Effector memory CD4-positive, alpha-beta T cell (primary cell): ENCODE measurements around the gene CLEC4E.
"Not testable (repeated sequence)": the region's sequence is repeated elsewhere in the genome, so short reads cannot be mapped to it uniquely, and the experiment has no call there.

Source experiments
- DNase-seq, 3 donors: peaks; one replicate each; pipeline ENCODE4 v3.0.0-alpha.2; 2020
- H3K27ac ChIP-seq: 2 replicates; pipeline ENCODE4 v1.7.0; 2013; ENCODE audit warnings: mild to moderate bottlenecking, low read length, moderate library complexity; ENCODE audit not compliant: insufficient read depth, poor library complexity, severe bottlenecking
- H3K27me3 ChIP-seq: replicated peaks from 2 replicates; pipeline ENCODE4 v1.7.0; 2013; ENCODE audit warnings: mild to moderate bottlenecking, low read length; ENCODE audit not compliant: insufficient read depth, control insufficient read depth, poor library complexity, severe bottlenecking
- H3K36me3 ChIP-seq: 2 replicates; pipeline ENCODE4 v1.7.0; 2013; ENCODE audit warnings: mild to moderate bottlenecking, low read length, moderate library complexity; ENCODE audit not compliant: control insufficient read depth, insufficient read depth
- H3K4me1 ChIP-seq: 2 replicates; pipeline ENCODE4 v1.7.0; 2013; ENCODE audit warnings: low read length, mild to moderate bottlenecking; ENCODE audit not compliant: control insufficient read depth, insufficient read depth, poor library complexity, severe bottlenecking
- H3K4me3 ChIP-seq: 2 replicates; pipeline ENCODE4 v1.7.0; 2013; ENCODE audit warnings: low read length, low read depth, mild to moderate bottlenecking; ENCODE audit not compliant: insufficient read depth, poor library complexity, severe bottlenecking
- H3K9me3 ChIP-seq: 2 replicates; pipeline ENCODE4 v1.7.0; 2013; ENCODE audit warnings: mild to moderate bottlenecking, low read length, moderate library complexity; ENCODE audit not compliant: control insufficient read depth

Gene CLEC4E

GRCh38 chr12:8546591-8546990 is 5.9 kb upstream of the CLEC4E start:
- no peaks in the 10 kb centered on the region for H3K27me3 ChIP-seq
- H3K4me3 ChIP-seq, result no peak overlapping the region
- H3K9me3 ChIP-seq, result no peaks in the 10 kb centered on the region
- no peak for DNase-seq
- H3K4me1 ChIP-seq, result no peaks in the 10 kb centered on the region
- H3K36me3 ChIP-seq, result no peaks in the 10 kb centered on the region
- H3K27ac ChIP-seq, result no peak overlapping the region

DNA sequence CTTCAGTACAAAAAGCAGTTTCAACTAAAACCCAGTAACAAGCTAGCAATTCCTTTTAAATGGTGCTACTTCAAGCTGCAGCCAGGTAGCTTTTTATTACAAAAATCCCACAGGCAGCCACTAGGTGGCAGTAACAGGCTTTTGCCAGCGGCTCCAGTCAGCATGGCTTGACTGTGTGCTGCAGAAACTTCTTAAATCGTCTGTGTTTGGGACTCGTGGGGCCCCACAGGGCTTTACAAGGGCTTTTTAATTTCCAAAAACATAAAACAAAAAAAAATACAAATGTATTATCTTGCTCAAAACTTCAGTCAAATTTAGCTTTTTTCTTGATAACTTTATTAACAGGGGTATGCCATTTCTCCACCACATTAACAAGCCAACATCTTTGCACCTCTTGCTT is 3.6 kb upstream of the CLEC4E start:
- H3K27ac ChIP-seq, result no peak overlapping the region
- no peak overlapping the region for H3K4me3 ChIP-seq
- H3K9me3 ChIP-seq, result no peaks in the 10 kb centered on the region
- H3K4me1 ChIP-seq, result no peaks in the 10 kb centered on the region
- H3K36me3 ChIP-seq, result no peaks in the 10 kb centered on the region
- no peaks in the 10 kb centered on the region for H3K27me3 ChIP-seq
- peak; percentile 36 to 54 (median 37) for DNase-seq

- H3K9me3 ChIP-seq, result no peaks in the 10 kb centered on the region
- no peaks in the 10 kb centered on the region for H3K4me1 ChIP-seq
- DNase-seq, result no peak
- H3K36me3 ChIP-seq, result no peaks in the 10 kb centered on the region
- no peak overlapping the region for H3K4me3 ChIP-seq
- no peaks in the 10 kb centered on the region for H3K27me3 ChIP-seq
- H3K27ac ChIP-seq, result no peak overlapping the region
Observed at GRCh38 chr12:8541562-8541961, 857 bp upstream of the CLEC4E start.

- H3K27ac ChIP-seq, H3K4me1 ChIP-seq, H3K9me3 ChIP-seq, DNase-seq, H3K27me3 ChIP-seq, H3K36me3 ChIP-seq, H3K4me3 ChIP-seq: not testable (repeated sequence)
Observed at GRCh38 chr12:8537820-8538219, 2.9 kb downstream of the CLEC4E start.

DNA sequence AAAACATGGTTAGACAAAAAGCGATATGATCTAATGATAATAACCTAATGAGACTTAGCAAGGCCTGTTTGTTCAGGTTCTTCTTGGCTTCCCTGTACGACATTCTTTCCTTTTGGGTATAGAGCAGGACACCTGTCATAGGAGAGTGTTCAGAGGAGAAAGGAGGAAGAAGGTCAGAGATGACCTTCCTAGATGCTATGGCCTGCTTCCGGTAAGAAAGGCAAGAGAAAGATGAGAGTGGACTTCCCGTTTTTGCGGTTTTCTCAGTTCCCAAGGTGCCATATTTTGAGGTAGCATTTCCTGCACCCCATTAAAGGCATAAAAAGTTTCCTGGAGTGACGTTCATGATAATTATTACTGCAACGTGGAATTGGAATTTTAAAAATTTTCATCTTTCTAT is 8.7 kb downstream of the CLEC4E start:
- DNase-seq, result no peak
- no peaks in the 10 kb centered on the region for H3K9me3 ChIP-seq
- H3K4me3 ChIP-seq, result no peak overlapping the region
- no peaks in the 10 kb centered on the region for H3K27me3 ChIP-seq
- no peak overlapping the region for H3K27ac ChIP-seq
- H3K36me3 ChIP-seq, result no peaks in the 10 kb centered on the region
- H3K4me1 ChIP-seq, result no peaks in the 10 kb centered on the region

DNA sequence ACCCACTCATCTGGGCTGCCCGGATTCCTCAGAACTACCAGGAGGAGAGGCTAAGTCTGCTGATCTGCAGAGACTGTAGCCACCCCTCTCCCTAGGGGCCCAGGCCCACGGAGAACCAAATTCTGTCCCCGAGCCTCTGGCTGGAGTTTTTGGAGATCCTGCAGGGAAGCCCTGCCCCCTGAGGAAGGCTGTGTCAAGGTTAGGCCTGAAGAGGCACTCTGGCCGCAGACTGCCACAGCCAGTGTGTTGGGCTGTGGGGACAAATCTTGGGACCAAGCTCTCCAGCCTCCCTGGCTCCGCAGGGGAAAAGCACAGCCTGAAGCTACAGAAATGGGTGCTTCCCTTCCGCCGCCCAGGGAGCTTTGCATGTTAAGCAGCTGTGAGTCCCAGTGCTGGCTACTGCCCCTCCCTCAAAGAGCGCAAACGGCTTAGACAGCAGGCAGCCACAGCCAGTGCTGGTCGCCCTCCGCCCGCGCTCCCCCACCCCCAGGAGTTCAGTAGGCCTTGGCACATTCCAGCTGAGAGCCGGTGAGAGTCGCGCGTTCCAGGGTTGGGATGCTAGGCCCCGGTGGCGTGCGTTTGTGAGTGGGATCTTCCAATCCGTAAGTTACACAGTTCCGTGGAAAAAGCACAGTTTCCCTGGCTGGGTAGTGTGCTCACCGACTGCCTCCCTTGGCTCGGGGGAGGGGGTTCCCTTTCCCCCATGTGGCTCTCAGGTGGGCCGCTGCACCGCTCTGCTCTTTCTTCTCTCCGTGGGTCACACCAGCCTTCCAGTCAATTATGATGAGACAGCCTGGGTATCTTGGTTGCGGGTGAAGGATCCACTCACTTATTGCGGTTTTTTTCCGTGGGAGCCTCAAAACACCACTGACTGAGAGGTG is 13.2 kb downstream of the CLEC4E start:
- no peaks in the 10 kb centered on the region for H3K36me3 ChIP-seq
- no peaks in the 10 kb centered on the region for H3K27me3 ChIP-seq
- H3K27ac ChIP-seq, result no peak overlapping the region
- DNase-seq, result no peak
- no peaks in the 10 kb centered on the region for H3K4me1 ChIP-seq
- no peaks in the 10 kb centered on the region for H3K9me3 ChIP-seq
- no peak overlapping the region for H3K4me3 ChIP-seq

- Histone ChIP-seq H3K9me3 (no peaks in the 10 kb centered on the region), H3K27me3 (no peaks in the 10 kb centered on the region), H3K36me3 (no peaks in the 10 kb centered on the region), H3K4me3 (no peak overlapping the region), H3K27ac (no peak overlapping the region), H3K4me1 (no peaks in the 10 kb centered on the region)
- no peak for DNase-seq
Observed at GRCh38 chr12:8519171-8519570, 21.5 kb downstream of the CLEC4E start.

GRCh38 chr12:8517971-8518370 is 22.7 kb downstream of the CLEC4E start:
- H3K27ac ChIP-seq, result no peak overlapping the region
- no peak for DNase-seq

DNA sequence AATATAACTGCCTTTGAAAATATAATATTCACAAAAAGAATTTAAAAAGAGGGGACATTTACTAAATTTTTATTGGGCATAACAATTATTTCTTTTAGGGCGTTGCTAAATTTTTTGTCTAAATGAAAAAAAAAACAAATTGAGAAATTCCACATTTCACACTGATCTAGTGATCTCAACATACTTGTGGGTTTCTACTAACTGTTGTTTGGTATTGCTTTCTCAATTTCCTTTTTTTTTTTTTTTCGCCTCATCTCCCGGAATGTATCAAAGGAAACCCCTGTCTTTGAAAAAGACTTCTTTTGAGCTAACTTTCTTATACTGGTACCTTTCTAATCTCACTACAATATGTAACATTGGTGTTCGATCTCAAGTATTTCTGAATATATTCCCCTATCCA is 27.4 kb downstream of the CLEC4E start, which contains the start of gene CLEC4D:
Gene CLEC4D, plus strand, starts transcription at position 248 of the 400 bp plus-strand sequence. CDS start 230 bp downstream, outside the sequence.
- DNase-seq, result no peak
- no peak within 1 kb of the TSS for H3K27ac ChIP-seq

More at GRCh38 chr12:8517971-8518370, 22.7 kb downstream of the CLEC4E start:
- H3K4me1 ChIP-seq, result no peaks in the 10 kb centered on the region
- no peaks in the 10 kb centered on the region for H3K36me3 ChIP-seq
- no peaks in the 10 kb centered on the region for H3K9me3 ChIP-seq
- H3K27me3 ChIP-seq, result no peaks in the 10 kb centered on the region
- H3K4me3 ChIP-seq, result no peak overlapping the region

GRCh38 chr12:8508910-8509841 is 31.5 kb downstream of the CLEC4E start:
- Histone ChIP-seq H3K9me3 (no peaks in the 10 kb centered on the region), H3K27me3 (no peaks in the 10 kb centered on the region), H3K4me3 (no peak overlapping the region), H3K4me1 (no peaks in the 10 kb centered on the region), H3K36me3 (no peaks in the 10 kb centered on the region), H3K27ac (no peak overlapping the region)
- no peak for DNase-seq

More for the DNA sequence above, 27.4 kb downstream of the CLEC4E start, which contains the start of gene CLEC4D:
- Histone ChIP-seq H3K4me1 (no peaks in the 10 kb centered on the region), H3K9me3 (no peaks in the 10 kb centered on the region), H3K27me3 (no peaks in the 10 kb centered on the region), H3K4me3 (no peak within 1 kb of the TSS), H3K36me3 (no peaks in the 10 kb centered on the region)
